Endothelial cell of umbilical vein (primary cell): Measurements from ENCODE around the gene MRNIP. TPM values are rescaled to one million over a fixed set of nuclear protein-coding genes. Genes with fewer than 3 reads are reported as not detected.

ENCODE experiments used
- BruUV-seq: library from RNA; stranded (reverse); fragments of 400-500 nt; replicated peaks from 2 replicates; lab custom pipeline; 2021; lab: Mats Ljungman, UMichigan
- CTCF ChIA-PET: fragments of 300-600, 350-600 bp; sonication (Branson Sonifier 250); formaldehyde crosslinking; loops from one replicate; lab custom pipeline; 2021; ENCODE audit warnings: antibody characterized with exemption, inconsistent platforms; lab: Charles Lee
- POLR2A ChIA-PET: fragments of 300-600, 350-600 bp; sonication (Branson Sonifier 250); formaldehyde crosslinking; loops from one replicate; lab custom pipeline; 2021; ENCODE audit warnings: antibody characterized with exemption, inconsistent platforms; lab: Charles Lee
- DNase-seq: peaks from one replicate; pipeline ENCODE4 v3.0.0-alpha.2; 2011; ENCODE audit warnings: low read depth, low spot score
- FAIRE-seq: peaks from 2 replicates; lab custom pipeline; 2011; peaks lifted over from hg19 to GRCh38; lab: Jason Lieb, UNC
- H2AFZ ChIP-seq: 2 replicates; pipeline ENCODE4 v1.6.0; 2012; ENCODE audit warnings: low read depth, low read length, control low read depth, inconsistent platforms
- H3K27ac ChIP-seq: 2 replicates; pipeline ENCODE4 v1.5.1; 2011; ENCODE audit warnings: low read depth, mild to moderate bottlenecking, control low read depth, low read length, moderate library complexity; ENCODE audit not compliant: insufficient read depth
- H3K27me3 ChIP-seq, 2 experiments: 2 replicates each; pipeline versions ENCODE4 v1.6.0 to v1.6.1; 2011; ENCODE audit warnings: low read length in 2 of 2, mixed read lengths in 1 of 2; ENCODE audit not compliant: control insufficient read depth in 2 of 2, insufficient read depth in 2 of 2
- H3K36me3 ChIP-seq, 2 experiments: 2 replicates in 1 of 2; 3 replicates in 1 of 2; pipeline ENCODE4 v1.5.1; 2011; ENCODE audit warnings: low read length in 2 of 2, mild to moderate bottlenecking in 1 of 2, moderate library complexity in 1 of 2; ENCODE audit not compliant: control insufficient read depth in 2 of 2, insufficient read depth in 2 of 2; ENCODE audit errors: extremely low read depth in 1 of 2
- H3K4me1 ChIP-seq: 3 replicates; pipeline ENCODE4 v1.5.1; 2011; ENCODE audit warnings: mild to moderate bottlenecking, low read length; ENCODE audit not compliant: control insufficient read depth, insufficient read depth; ENCODE audit errors: extremely low read depth
- H3K4me2 ChIP-seq: 2 replicates; pipeline ENCODE4 v1.6.1; 2011; ENCODE audit warnings: low read length, control low read depth, mixed read lengths; ENCODE audit not compliant: insufficient read depth
- H3K4me3 ChIP-seq, 3 experiments: fragments of 200-600 bp in 1 of 3; sonication (generic), shearing (Covaris generic) in 1 of 3; replicated peaks in 1 of 3; 2 replicates each; pipeline ENCODE4 v1.5.1; 2011 to 2016; ENCODE audit warnings: control low read depth in 3 of 3, low read length in 3 of 3, mild to moderate bottlenecking in 2 of 3, inconsistent platforms in 1 of 3, low read depth in 1 of 3, moderate library complexity in 1 of 3; ENCODE audit not compliant: insufficient read depth in 1 of 3
- H3K79me2 ChIP-seq: 2 replicates; pipeline ENCODE4 v1.6.0; 2012; ENCODE audit warnings: low read length, inconsistent platforms; ENCODE audit not compliant: control insufficient read depth, insufficient read depth
- H3K9ac ChIP-seq: replicated peaks from 2 replicates; pipeline ENCODE3; 2011; ENCODE audit warnings: low read length, control low read depth; ENCODE audit not compliant: insufficient read depth; ENCODE audit errors: extremely low read depth
- H3K9me1 ChIP-seq: replicated peaks from 3 replicates; pipeline ENCODE4 v1.6.0; 2011; ENCODE audit warnings: mild to moderate bottlenecking, low read length; ENCODE audit not compliant: control insufficient read depth, insufficient read depth; ENCODE audit errors: extremely low read depth
- H3K9me3 ChIP-seq: replicated peaks from 2 replicates; pipeline ENCODE4 v1.5.1; 2012; ENCODE audit warnings: low read length, inconsistent platforms; ENCODE audit not compliant: control insufficient read depth, insufficient read depth
- H4K20me1 ChIP-seq: replicated peaks from 2 replicates; pipeline ENCODE3; 2011; ENCODE audit warnings: mild to moderate bottlenecking, low read length; ENCODE audit not compliant: control insufficient read depth, insufficient read depth; ENCODE audit errors: extremely low read depth
- FOS ChIP-seq: IDR thresholded peaks from 2 replicates; pipeline ENCODE4 v1.6.1; 2011; ENCODE audit warnings: mild to moderate bottlenecking, low read length, moderate library complexity, borderline replicate concordance; ENCODE audit not compliant: insufficient read depth
- GATA2 ChIP-seq: IDR thresholded peaks from 2 replicates; pipeline ENCODE4 v1.7.0; 2011; ENCODE audit warnings: low read depth, mild to moderate bottlenecking, moderate library complexity, mixed read lengths, low read length; ENCODE audit not compliant: insufficient read length, insufficient read depth
- JUN ChIP-seq: IDR thresholded peaks from 2 replicates; pipeline ENCODE4 v1.6.1; 2011; ENCODE audit warnings: borderline replicate concordance, low read depth; ENCODE audit not compliant: insufficient read length, insufficient read depth
- MAX ChIP-seq: IDR thresholded peaks from 2 replicates; pipeline ENCODE4 v1.6.1; 2011; ENCODE audit not compliant: insufficient read depth, insufficient read length
- MYC ChIP-seq: IDR thresholded peaks from one replicate; pipeline ENCODE4 v1.6.1; 2011; ENCODE audit warnings: mild to moderate bottlenecking, low read depth, low read length
- POLR2A ChIP-seq: IDR thresholded peaks from 2 replicates; pipeline ENCODE4 v1.6.1; 2012; ENCODE audit warnings: low read depth, mild to moderate bottlenecking, control low read depth, low read length
- POLR2AphosphoS5 ChIP-seq: IDR thresholded peaks from 2 replicates; pipeline ENCODE4 v1.6.1; 2012; ENCODE audit warnings: low read depth, mild to moderate bottlenecking, control low read depth, low read length, moderate library complexity; ENCODE audit not compliant: insufficient read depth
- dilution Hi-C: fragments of 300-500 bp; cut with MboI; formaldehyde crosslinking; loops from one replicate; pipeline ENCODE4 v1.15.0; 2019; ENCODE audit warnings: low sequenced_read_pairs; ENCODE audit not compliant: extremely low pct_ligation_motif_present
- intact Hi-C: fragments of 100-400 bp; cut with micrococcal nuclease; formaldehyde crosslinking; loops from one replicate; pipeline ENCODE4 v1.10.0; 2022
- polyA plus RNA-seq, 4 experiments: library from polyadenylated mRNA; depleted of rRNA in 3 of 4; stranded (reverse) in 3 of 4; unstranded in 1 of 4; fragments of >200 nt; gene quantifications; 2 replicates each; pipeline versions ENCODE4 v1.2.1 to v1.2.3, GENCODE V29; 2011 to 2012; ENCODE audit warnings: missing spikeins in 1 of 4
- total RNA-seq: library from RNA; stranded (reverse); gene quantifications from 2 replicates; pipeline ENCODE4 v1.2.3, GENCODE V29; 2021
- TF ChIP-seq, protein P1 (sequence below), 2 donors: IDR thresholded peaks; 1 replicate in 1 of 2; 2 replicates in 1 of 2; pipeline ENCODE4 v1.5.1; 2011; ENCODE audit warnings: low read length in 2 of 2, mild to moderate bottlenecking in 2 of 2, moderate library complexity in 2 of 2, control low read depth in 1 of 2, inconsistent platforms in 1 of 2, low read depth in 1 of 2; ENCODE audit not compliant: insufficient read depth in 1 of 2; ENCODE audit errors: extremely low read depth in 1 of 2

Gene MRNIP
- total and polyA plus RNA-seq, 2 donors (not counting 3 experiments of a cell fraction or from before 2014, with no cell fraction given) = 17.1 to 19.1 TPM

DNA sequence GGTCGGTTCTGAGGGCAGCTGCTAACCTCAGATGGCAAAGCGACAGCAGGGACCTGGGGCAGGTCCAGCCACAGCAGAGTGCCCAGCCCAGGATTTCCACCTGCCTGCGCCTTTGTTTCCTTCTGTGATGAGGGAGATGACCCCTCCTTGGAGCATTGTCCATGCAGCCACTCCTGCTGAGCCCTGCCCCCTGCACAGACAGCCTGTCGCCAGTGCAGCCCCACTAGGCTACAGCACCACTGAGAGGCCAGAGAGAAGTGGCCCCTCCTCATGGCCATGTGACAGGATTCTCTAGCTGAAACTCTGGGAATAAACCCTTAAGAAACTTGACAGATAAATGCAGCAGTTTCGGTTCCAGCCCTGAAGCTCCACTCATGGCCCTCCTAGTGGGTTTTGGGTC, 10.5 kb upstream of the MRNIP start:
- Histone ChIP-seq H3K4me2 (no peak overlapping the region), H3K9me1 (no peaks in the 10 kb centered on the region), H3K36me3 (peaks cover 2 to 66% of the 10 kb centered on the region in 2 experiments), H3K4me1 (no peaks in the 10 kb centered on the region), H3K27me3 (no peaks in the 10 kb centered on the region), H3K9me3 (no peaks in the 10 kb centered on the region), H2AFZ (no peak overlapping the region), H3K9ac (no peak overlapping the region), H4K20me1 (no peaks in the 10 kb centered on the region), H3K4me3 (no peak overlapping the region), H3K27ac (no peak overlapping the region), H3K79me2 (no peaks in the 10 kb centered on the region)
- CTCF ChIA-PET = no interaction called here
- intact Hi-C loops (no loop called here), dilution Hi-C loops (no loop called here)
- FAIRE-seq = no peak
- POLR2A ChIA-PET = no interaction called here
- no TSS peak for BruUV-seq
- DNase-seq = no peak
- TF ChIP-seq MYC = no peak
- TF ChIP-seq POLR2A = no peak
- TF ChIP-seq, protein P1, sequence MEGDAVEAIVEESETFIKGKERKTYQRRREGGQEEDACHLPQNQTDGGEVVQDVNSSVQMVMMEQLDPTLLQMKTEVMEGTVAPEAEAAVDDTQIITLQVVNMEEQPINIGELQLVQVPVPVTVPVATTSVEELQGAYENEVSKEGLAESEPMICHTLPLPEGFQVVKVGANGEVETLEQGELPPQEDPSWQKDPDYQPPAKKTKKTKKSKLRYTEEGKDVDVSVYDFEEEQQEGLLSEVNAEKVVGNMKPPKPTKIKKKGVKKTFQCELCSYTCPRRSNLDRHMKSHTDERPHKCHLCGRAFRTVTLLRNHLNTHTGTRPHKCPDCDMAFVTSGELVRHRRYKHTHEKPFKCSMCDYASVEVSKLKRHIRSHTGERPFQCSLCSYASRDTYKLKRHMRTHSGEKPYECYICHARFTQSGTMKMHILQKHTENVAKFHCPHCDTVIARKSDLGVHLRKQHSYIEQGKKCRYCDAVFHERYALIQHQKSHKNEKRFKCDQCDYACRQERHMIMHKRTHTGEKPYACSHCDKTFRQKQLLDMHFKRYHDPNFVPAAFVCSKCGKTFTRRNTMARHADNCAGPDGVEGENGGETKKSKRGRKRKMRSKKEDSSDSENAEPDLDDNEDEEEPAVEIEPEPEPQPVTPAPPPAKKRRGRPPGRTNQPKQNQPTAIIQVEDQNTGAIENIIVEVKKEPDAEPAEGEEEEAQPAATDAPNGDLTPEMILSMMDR (IDR thresholded peaks at IDR 0.05; ENCODE audit: extremely low read depth in 1 of 2, insufficient read depth in 1 of 2, low read depth in 1 of 2, low read length in 2 of 2) = no peak
- no peak for TF ChIP-seq FOS
- no peak for TF ChIP-seq MAX
- no peak for TF ChIP-seq GATA2
- TF ChIP-seq JUN = no peak
- no peak for TF ChIP-seq POLR2AphosphoS5
